Activated T-helper 17 cell treated with anti-CD3 and anti-CD28 coated beads, Interleukin-2, amount 50 U/mL, for 72 hours (primary cell): Measurements from ENCODE around the gene INAFM1. TPM values are rescaled to one million over a fixed set of nuclear protein-coding genes. Genes with fewer than 3 reads are reported as not detected.
"Not testable (repeated sequence)": the region's sequence is repeated elsewhere in the genome, so short reads cannot be mapped to it uniquely, and the experiment has no call there.

Experiments used
- ATAC-seq: fragments of 150-1000 bp; cut with Tn5 transposase; replicated peaks from 2 replicates; pipeline ENCODE4 v1.10.0; 2021; ENCODE audit warnings: mild to moderate bottlenecking, moderate library complexity
- H3K27ac Mint-ChIP-seq: one replicate; pipeline ENCODE4 v1.8.0; 2022; ENCODE audit warnings: mixed read lengths
- H3K27me3 Mint-ChIP-seq: one replicate; pipeline ENCODE4 v1.8.0; 2022; ENCODE audit warnings: mixed read lengths
- H3K36me3 Mint-ChIP-seq: one replicate; pipeline ENCODE4 v1.8.0; 2022; ENCODE audit warnings: low read depth, mild to moderate bottlenecking, mixed read lengths
- H3K4me1 Mint-ChIP-seq: one replicate; pipeline ENCODE4 v1.8.0; 2022; ENCODE audit warnings: mixed read lengths
- H3K4me3 Mint-ChIP-seq: one replicate; pipeline ENCODE4 v1.8.0; 2022; ENCODE audit warnings: mild to moderate bottlenecking, mixed read lengths
- H3K9me3 Mint-ChIP-seq: one replicate; pipeline ENCODE4 v1.8.0; 2022; ENCODE audit warnings: mixed read lengths
- total RNA-seq, 2 donors: library from RNA; stranded (reverse); gene quantifications; one replicate each; pipeline ENCODE4 v1.2.3, GENCODE V29; 2022

The INAFM1 gene
- total RNA-seq, 2 donors from 2014 or later = 12.9 to 21.6 TPM

- Mint-ChIP-seq H3K9me3 (no peaks in the 10 kb centered on the region), H3K27me3 (peaks cover 3% of the 10 kb centered on the region), H3K27ac (no peak overlapping the region), H3K4me1 (peaks cover 17% of the 10 kb centered on the region), H3K4me3 (no peak overlapping the region), H3K36me3 (peaks cover 5% of the 10 kb centered on the region)
- no peak for ATAC-seq
Observed at GRCh38 chr19:47236072-47236675, 38.5 kb upstream of the INAFM1 start.

GRCh38 chr19:47239152-47239551 lies 35.5 kb upstream of the INAFM1 start:
- peak overlapping the region; percentile 61 for H3K27ac Mint-ChIP-seq
- no peak for ATAC-seq
- peaks cover 4% of the 10 kb centered on the region for H3K9me3 Mint-ChIP-seq

GRCh38 chr19:47239610-47240296 lies 34.9 kb upstream of the INAFM1 start:
- H3K9me3 Mint-ChIP-seq = peaks cover 4% of the 10 kb centered on the region
- H3K27me3 Mint-ChIP-seq = peaks cover 3% of the 10 kb centered on the region
- peaks cover 5% of the 10 kb centered on the region for H3K4me1 Mint-ChIP-seq
- no peak for ATAC-seq
- no peaks in the 10 kb centered on the region for H3K36me3 Mint-ChIP-seq
- no peak overlapping the region for H3K27ac Mint-ChIP-seq
- peak overlapping the region; percentile 77 for H3K4me3 Mint-ChIP-seq

More at GRCh38 chr19:47239152-47239551, 35.5 kb upstream of the INAFM1 start:
- Mint-ChIP-seq H3K4me3 (peak overlapping the region; percentile 77), H3K4me1 (peaks cover 5% of the 10 kb centered on the region), H3K36me3 (no peaks in the 10 kb centered on the region), H3K27me3 (peaks cover 3% of the 10 kb centered on the region)

GRCh38 chr19:47240556-47240955 lies 34.1 kb upstream of the INAFM1 start:
- Mint-ChIP-seq H3K27ac (no peak overlapping the region), H3K36me3 (no peaks in the 10 kb centered on the region), H3K4me1 (peaks cover 5% of the 10 kb centered on the region), H3K27me3 (peaks cover 3% of the 10 kb centered on the region), H3K4me3 (no peak overlapping the region), H3K9me3 (peaks cover 4% of the 10 kb centered on the region)
- no peak for ATAC-seq

- peak; percentile 51 for ATAC-seq
- Mint-ChIP-seq H3K4me3 (no peak overlapping the region), H3K4me1 (peaks cover 5% of the 10 kb centered on the region), H3K9me3 (peaks cover 4% of the 10 kb centered on the region), H3K27me3 (peaks cover 3% of the 10 kb centered on the region), H3K27ac (no peak overlapping the region), H3K36me3 (no peaks in the 10 kb centered on the region)
Observed at GRCh38 chr19:47240996-47241918, 33.4 kb upstream of the INAFM1 start.

- ATAC-seq = no peak
Observed at GRCh38 chr19:47241919-47242577, 32.6 kb upstream of the INAFM1 start.

GRCh38 chr19:47243364-47243775 lies 31.3 kb upstream of the INAFM1 start:
- no peak overlapping the region for H3K27ac Mint-ChIP-seq
- ATAC-seq = no peak
- peaks cover 3% of the 10 kb centered on the region for H3K27me3 Mint-ChIP-seq

More at GRCh38 chr19:47241919-47242577, 32.6 kb upstream of the INAFM1 start:
- Mint-ChIP-seq H3K36me3 (no peaks in the 10 kb centered on the region), H3K27me3 (peaks cover 3% of the 10 kb centered on the region), H3K9me3 (peaks cover 4% of the 10 kb centered on the region), H3K27ac (no peak overlapping the region), H3K4me3 (no peak overlapping the region), H3K4me1 (peaks cover 5% of the 10 kb centered on the region)

GRCh38 chr19:47243776-47244547 lies 30.7 kb upstream of the INAFM1 start:
- ATAC-seq = peak; percentile 89
- no peak overlapping the region for H3K4me3 Mint-ChIP-seq
- peaks cover 8% of the 10 kb centered on the region for H3K4me1 Mint-ChIP-seq
- no peak overlapping the region for H3K27ac Mint-ChIP-seq
- peaks cover 2% of the 10 kb centered on the region for H3K27me3 Mint-ChIP-seq
- H3K36me3 Mint-ChIP-seq = no peaks in the 10 kb centered on the region
- peaks cover 4% of the 10 kb centered on the region for H3K9me3 Mint-ChIP-seq

More at GRCh38 chr19:47243364-47243775, 31.3 kb upstream of the INAFM1 start:
- Mint-ChIP-seq H3K4me3 (no peak overlapping the region), H3K36me3 (no peaks in the 10 kb centered on the region), H3K4me1 (peaks cover 10% of the 10 kb centered on the region), H3K9me3 (peaks cover 4% of the 10 kb centered on the region)

GRCh38 chr19:47247308-47247990 lies 27.2 kb upstream of the INAFM1 start:
- H3K4me3 Mint-ChIP-seq = peak overlapping the region; percentile 39
- peak; percentile 14 for ATAC-seq
- H3K9me3 Mint-ChIP-seq = peaks cover 4% of the 10 kb centered on the region
- peak overlapping the region; percentile 72 for H3K27ac Mint-ChIP-seq
- no peaks in the 10 kb centered on the region for H3K27me3 Mint-ChIP-seq
- peaks cover 5% of the 10 kb centered on the region for H3K4me1 Mint-ChIP-seq
- no peaks in the 10 kb centered on the region for H3K36me3 Mint-ChIP-seq

GRCh38 chr19:47253016-47253415 lies 21.7 kb upstream of the INAFM1 start:
- not testable (repeated sequence) for H3K4me3 Mint-ChIP-seq, H3K9me3 Mint-ChIP-seq, H3K27ac Mint-ChIP-seq, ATAC-seq, H3K4me1 Mint-ChIP-seq, H3K27me3 Mint-ChIP-seq
- H3K36me3 Mint-ChIP-seq = peaks cover 15% of the 10 kb centered on the region

- Mint-ChIP-seq H3K9me3 (no peaks in the 10 kb centered on the region), H3K36me3 (peaks cover 20% of the 10 kb centered on the region), H3K4me1 (peaks cover 11% of the 10 kb centered on the region), H3K27me3 (no peaks in the 10 kb centered on the region), H3K4me3 (no peak overlapping the region), H3K27ac (no peak overlapping the region)
- no peak for ATAC-seq
Observed at GRCh38 chr19:47253467-47253881, 21.2 kb upstream of the INAFM1 start.

GRCh38 chr19:47253970-47254369 lies 20.7 kb upstream of the INAFM1 start:
- Mint-ChIP-seq H3K36me3 (peaks cover 25% of the 10 kb centered on the region), H3K27ac (no peak overlapping the region), H3K4me3 (no peak overlapping the region), H3K4me1 (peaks cover 11% of the 10 kb centered on the region), H3K9me3 (no peaks in the 10 kb centered on the region), H3K27me3 (no peaks in the 10 kb centered on the region)
- ATAC-seq = no peak
